Osteoblast (primary cell): ENCODE results near the gene BBX. TPM values are rescaled to one million over a fixed set of nuclear protein-coding genes. Genes with fewer than 3 reads are reported as not detected.

Source experiments
- DNase-seq: peaks from one replicate; pipeline ENCODE4 v3.0.0; 2011; ENCODE audit warnings: low spot score, mixed read lengths; ENCODE audit not compliant: insufficient read length; ENCODE audit errors: missing footprints
- H2AFZ ChIP-seq: 2 replicates; pipeline ENCODE4 v1.6.0; 2011; ENCODE audit warnings: mild to moderate bottlenecking, low read length
- H3K27ac ChIP-seq: 2 replicates; pipeline ENCODE4 v1.5.1; 2011; ENCODE audit warnings: mild to moderate bottlenecking, low read depth, low read length, moderate library complexity
- H3K27me3 ChIP-seq: 2 replicates; pipeline ENCODE4 v1.6.0; 2012; ENCODE audit warnings: mild to moderate bottlenecking, control low read depth, inconsistent platforms, low read length, moderate library complexity; ENCODE audit not compliant: insufficient read depth
- H3K36me3 ChIP-seq: 2 replicates; pipeline ENCODE4 v1.5.1; 2011; ENCODE audit warnings: mild to moderate bottlenecking, low read length, control low read depth, moderate library complexity; ENCODE audit not compliant: insufficient read depth
- H3K4me1 ChIP-seq: 2 replicates; pipeline ENCODE4 v1.5.1; 2011; ENCODE audit warnings: mild to moderate bottlenecking, low read length, control low read depth, moderate library complexity; ENCODE audit not compliant: insufficient read depth
- H3K4me2 ChIP-seq: 2 replicates; pipeline ENCODE4 v1.6.0; 2011; ENCODE audit warnings: mild to moderate bottlenecking, low read length; ENCODE audit not compliant: insufficient read depth
- H3K4me3 ChIP-seq: fragments of 200-600 bp; sonication (generic); 3 replicates; pipeline ENCODE4 v1.5.1; 2012; ENCODE audit warnings: mild to moderate bottlenecking, low read length, inconsistent platforms; ENCODE audit not compliant: insufficient read depth
- H3K79me2 ChIP-seq: 2 replicates; pipeline ENCODE4 v1.6.0; 2012; ENCODE audit warnings: mild to moderate bottlenecking, low read length, control low read depth, inconsistent platforms; ENCODE audit not compliant: insufficient read depth
- H3K9me3 ChIP-seq: 2 replicates; pipeline ENCODE4 v1.5.1; 2011; ENCODE audit warnings: low read depth, low read length, control low read depth
- H4K20me1 ChIP-seq: 2 replicates; pipeline ENCODE4 v1.6.0; 2012; ENCODE audit warnings: mild to moderate bottlenecking, low read length, control low read depth; ENCODE audit not compliant: insufficient read depth
- total RNA-seq: library from RNA; depleted of rRNA; stranded (reverse); fragments of >200 nt; gene quantifications from 2 replicates; pipeline ENCODE4 v1.2.3, GENCODE V29; 2012
- TF ChIP-seq, protein P1 (sequence below): IDR thresholded peaks from 2 replicates; pipeline ENCODE4 v1.5.1; 2011; ENCODE audit warnings: mild to moderate bottlenecking, low read depth, low read length, moderate library complexity; ENCODE audit errors: extremely low read depth

The BBX gene
- total RNA-seq, 1 donor: 66.6 TPM

DNA sequence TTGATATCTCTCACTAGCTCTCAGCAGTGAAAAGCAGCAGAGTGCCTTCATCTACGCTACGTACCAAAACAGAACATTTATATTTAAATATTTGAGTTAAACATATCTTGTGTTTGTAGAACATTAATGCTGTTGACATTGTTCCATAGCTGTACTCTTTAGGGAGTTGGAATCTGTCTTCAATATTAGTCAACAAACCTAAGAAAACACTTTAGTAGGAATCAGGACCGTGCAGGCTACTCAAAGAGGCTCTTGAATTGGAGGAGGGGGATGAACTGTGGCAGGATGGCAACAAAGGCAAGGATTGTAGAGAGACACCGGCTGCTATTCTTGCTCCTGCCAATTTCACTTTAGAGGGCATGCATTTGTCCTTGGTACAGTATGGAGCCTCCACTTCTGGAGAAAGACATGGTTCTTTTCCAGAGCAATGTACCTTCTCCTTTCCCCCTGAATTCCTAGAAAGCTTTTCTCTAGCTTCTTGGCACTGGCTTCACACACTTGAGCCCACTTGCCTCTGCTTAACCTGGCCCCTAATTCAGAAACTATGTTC, 302.1 kb downstream of the BBX start:
- H2AFZ ChIP-seq: no peak overlapping the region
- no peak for DNase-seq
- H3K4me3 ChIP-seq: no peak overlapping the region
- TF ChIP-seq, protein P1, sequence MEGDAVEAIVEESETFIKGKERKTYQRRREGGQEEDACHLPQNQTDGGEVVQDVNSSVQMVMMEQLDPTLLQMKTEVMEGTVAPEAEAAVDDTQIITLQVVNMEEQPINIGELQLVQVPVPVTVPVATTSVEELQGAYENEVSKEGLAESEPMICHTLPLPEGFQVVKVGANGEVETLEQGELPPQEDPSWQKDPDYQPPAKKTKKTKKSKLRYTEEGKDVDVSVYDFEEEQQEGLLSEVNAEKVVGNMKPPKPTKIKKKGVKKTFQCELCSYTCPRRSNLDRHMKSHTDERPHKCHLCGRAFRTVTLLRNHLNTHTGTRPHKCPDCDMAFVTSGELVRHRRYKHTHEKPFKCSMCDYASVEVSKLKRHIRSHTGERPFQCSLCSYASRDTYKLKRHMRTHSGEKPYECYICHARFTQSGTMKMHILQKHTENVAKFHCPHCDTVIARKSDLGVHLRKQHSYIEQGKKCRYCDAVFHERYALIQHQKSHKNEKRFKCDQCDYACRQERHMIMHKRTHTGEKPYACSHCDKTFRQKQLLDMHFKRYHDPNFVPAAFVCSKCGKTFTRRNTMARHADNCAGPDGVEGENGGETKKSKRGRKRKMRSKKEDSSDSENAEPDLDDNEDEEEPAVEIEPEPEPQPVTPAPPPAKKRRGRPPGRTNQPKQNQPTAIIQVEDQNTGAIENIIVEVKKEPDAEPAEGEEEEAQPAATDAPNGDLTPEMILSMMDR: no peak
- H3K27me3 ChIP-seq: peaks cover 6% of the 10 kb centered on the region
- H3K36me3 ChIP-seq: no peaks in the 10 kb centered on the region
- H3K9me3 ChIP-seq: no peaks in the 10 kb centered on the region
- no peaks in the 10 kb centered on the region for H3K79me2 ChIP-seq
- H3K4me1 ChIP-seq: no peaks in the 10 kb centered on the region
- H3K27ac ChIP-seq: no peak overlapping the region
- no peaks in the 10 kb centered on the region for H4K20me1 ChIP-seq
- H3K4me2 ChIP-seq: no peak overlapping the region

DNA sequence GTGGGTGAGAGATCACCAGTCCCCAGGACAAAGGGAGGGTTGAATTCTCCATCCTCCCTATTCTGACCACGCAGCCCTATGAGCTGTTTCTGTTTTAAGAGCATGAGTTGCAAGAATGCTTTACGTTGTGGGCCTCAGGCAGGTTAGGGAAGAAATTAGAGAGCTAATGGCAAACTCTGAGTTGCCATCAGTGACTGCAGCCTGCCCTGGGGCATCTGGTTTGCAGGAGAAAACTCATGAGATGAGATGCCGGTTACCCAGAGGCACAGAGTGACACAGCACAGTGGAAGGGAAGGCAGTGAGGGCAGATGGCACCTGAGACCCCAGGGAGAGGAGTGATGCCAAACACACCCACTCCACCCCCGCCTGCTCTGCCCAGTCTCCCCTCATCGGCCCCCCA, 302.8 kb downstream of the BBX start:
- H3K4me3 ChIP-seq: no peak overlapping the region
- no peaks in the 10 kb centered on the region for H3K4me1 ChIP-seq
- no peak overlapping the region for H2AFZ ChIP-seq
- no peak for DNase-seq
- no peaks in the 10 kb centered on the region for H3K9me3 ChIP-seq
- no peaks in the 10 kb centered on the region for H3K36me3 ChIP-seq
- H4K20me1 ChIP-seq: no peaks in the 10 kb centered on the region
- H3K4me2 ChIP-seq: no peak overlapping the region
- H3K27me3 ChIP-seq: peaks cover 6% of the 10 kb centered on the region
- H3K79me2 ChIP-seq: no peaks in the 10 kb centered on the region
- TF ChIP-seq, protein P1: no peak
- H3K27ac ChIP-seq: no peak overlapping the region

DNA sequence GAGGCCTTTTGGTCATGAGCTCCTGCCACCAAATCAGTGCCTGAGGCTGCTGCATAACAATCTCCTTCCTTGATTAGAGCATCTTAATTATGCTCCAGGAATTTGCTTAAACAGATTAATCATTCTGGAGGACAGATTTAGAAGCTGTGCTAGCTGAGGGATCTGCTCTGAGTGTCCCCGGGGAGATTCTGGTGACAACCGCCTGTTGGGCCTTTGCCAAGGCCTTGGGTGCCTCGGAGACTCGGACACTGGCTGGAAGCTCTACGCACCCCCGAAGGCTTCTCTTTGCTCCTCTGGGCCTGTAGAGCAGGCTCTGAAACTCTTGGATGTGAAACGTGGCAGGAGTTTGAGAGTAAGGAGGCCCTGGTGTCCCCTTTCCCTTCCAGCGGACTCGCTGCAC, 304.0 kb downstream of the BBX start:
- H3K9me3 ChIP-seq: no peaks in the 10 kb centered on the region
- H3K4me3 ChIP-seq: no peak overlapping the region
- no peaks in the 10 kb centered on the region for H3K79me2 ChIP-seq
- H3K27ac ChIP-seq: no peak overlapping the region
- H2AFZ ChIP-seq: no peak overlapping the region
- H3K4me1 ChIP-seq: no peaks in the 10 kb centered on the region
- TF ChIP-seq, protein P1: no peak
- no peak for DNase-seq
- H3K4me2 ChIP-seq: no peak overlapping the region
- H3K36me3 ChIP-seq: no peaks in the 10 kb centered on the region
- peaks cover 6% of the 10 kb centered on the region for H3K27me3 ChIP-seq
- H4K20me1 ChIP-seq: no peaks in the 10 kb centered on the region

DNA sequence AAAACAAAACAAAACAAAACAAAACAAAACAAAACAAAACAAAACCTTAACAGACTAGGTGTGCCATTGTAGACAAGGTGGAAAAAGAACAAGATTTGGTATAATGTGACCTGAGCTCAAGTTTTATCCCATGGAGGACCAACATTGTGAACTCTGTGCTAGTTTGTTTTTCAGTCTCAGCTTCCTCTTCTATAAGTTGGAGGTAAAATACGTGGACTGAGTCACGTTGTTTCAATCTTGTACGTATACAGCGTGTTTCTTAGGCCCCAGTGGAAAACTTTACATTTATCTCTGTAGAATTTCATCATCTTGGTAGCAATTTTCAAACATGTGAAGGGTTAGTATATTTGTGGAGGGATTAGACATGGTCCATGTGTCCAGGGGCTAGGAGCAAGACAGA, 306.4 kb downstream of the BBX start:
- no peak for DNase-seq
- Histone ChIP-seq H3K79me2 (no peaks in the 10 kb centered on the region), H3K4me2 (no peak overlapping the region), H3K4me3 (no peak overlapping the region), H3K9me3 (no peaks in the 10 kb centered on the region), H3K27ac (no peak overlapping the region), H3K4me1 (no peaks in the 10 kb centered on the region), H4K20me1 (no peaks in the 10 kb centered on the region), H2AFZ (no peak overlapping the region), H3K27me3 (no peaks in the 10 kb centered on the region), H3K36me3 (no peaks in the 10 kb centered on the region)
- TF ChIP-seq, protein P1: no peak
